Left hindlimb (tissue), 1 donor: ENCODE data around the gene DET1.
"Not testable (repeated sequence)": the region's sequence is repeated elsewhere in the genome, so short reads cannot be mapped to it uniquely, and the experiment has no call there.

Experiments used
- DNase-seq: peaks from one replicate; pipeline ENCODE4 v3.0.0-alpha.2; 2018

Gene DET1

DNA sequence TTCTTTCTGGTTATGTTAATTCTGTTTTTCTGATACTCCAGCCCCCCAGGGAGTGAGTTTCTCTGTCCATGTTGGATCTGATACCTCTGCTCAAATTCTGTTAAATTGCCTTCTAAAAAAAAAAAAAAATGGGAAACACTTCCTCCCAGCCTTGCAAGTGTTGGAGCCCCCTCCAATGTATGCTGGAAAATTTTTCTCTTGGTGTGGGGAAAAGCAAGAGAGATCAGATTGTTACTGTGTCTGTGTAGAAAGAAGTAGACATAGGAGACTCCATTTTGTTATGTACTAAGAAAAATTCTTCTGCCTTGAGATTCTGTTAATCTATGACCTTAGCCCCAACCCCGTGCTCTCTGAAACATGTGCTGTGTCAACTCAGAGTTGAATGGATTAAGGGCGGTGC, 6.1 kb downstream of the DET1 start:
- not testable (repeated sequence) for DNase-seq

DNA sequence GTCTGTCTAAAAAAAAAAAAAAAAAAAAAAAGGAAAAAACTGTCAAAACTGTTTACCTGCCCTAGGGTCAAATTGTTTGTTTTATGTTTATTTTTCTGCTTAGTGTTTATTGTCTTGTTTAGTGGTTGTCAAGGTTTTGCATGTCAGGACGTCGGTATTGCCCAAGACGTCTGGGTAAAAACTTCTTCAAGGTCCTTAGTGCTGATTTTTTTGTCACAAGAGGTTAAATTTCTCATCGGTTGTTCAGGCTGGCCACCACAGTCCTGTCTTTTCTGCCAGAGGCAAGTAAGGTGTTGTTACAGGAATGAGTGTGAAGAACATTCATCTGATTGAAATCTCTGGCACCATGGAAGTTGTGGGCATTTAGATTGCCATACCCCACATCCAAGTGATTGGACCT, 7.0 kb downstream of the DET1 start:
- DNase-seq = no peak

DNA sequence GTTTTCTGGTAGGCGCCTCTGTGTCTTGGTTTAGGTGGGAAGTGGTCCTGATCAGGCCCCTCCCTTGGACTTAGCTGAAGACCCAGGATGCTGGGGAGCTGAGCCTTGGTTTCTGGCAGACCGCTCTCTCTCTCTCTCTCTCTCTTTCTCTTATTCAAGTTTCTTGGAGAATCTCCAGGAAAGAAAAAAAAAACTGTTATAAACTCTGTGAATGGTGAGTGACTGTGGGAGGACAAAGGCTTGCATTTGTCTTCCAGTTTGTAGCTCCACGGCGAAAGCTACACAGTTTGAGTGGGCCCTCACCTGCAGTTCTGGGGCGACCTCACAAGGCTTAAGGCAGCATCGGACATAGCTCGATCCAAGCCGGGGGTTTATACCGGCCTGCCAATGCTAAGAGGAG, 7.5 kb downstream of the DET1 start:
- DNase-seq = no peak

DNA sequence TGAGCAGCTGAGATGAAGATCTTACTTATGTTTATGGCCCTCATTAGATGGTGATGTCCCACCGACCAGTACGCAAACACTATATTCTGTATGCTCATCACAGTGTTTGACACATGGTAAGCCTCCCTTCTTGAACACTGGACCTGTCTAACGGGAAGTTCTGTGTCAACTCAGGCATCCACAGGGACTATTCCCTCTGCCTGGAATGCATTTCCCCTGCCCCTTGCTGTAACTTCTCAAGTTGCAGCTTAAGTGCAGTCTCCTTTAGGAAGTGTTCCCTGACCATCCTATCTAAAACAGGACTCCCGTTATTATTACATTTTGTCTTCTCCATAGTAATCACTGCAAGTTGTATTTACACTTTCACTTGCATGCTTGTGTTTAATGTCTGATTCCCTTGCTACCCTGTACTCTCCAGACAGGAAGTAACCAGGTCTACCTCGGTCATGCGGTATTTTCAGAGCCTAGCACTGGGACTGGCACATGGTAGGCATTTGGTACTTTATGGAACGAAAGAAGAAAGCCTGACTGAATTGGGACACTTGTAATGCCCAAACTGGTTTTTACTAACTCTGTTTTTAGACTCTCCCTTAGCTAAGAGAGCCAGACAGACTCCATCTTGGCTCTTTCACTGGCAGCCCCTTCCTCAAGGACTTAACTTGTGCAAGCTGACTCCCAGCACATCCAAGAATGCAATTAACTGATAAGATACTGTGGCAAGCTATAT, 8.7 kb downstream of the DET1 start:
- DNase-seq = no peak

DNA sequence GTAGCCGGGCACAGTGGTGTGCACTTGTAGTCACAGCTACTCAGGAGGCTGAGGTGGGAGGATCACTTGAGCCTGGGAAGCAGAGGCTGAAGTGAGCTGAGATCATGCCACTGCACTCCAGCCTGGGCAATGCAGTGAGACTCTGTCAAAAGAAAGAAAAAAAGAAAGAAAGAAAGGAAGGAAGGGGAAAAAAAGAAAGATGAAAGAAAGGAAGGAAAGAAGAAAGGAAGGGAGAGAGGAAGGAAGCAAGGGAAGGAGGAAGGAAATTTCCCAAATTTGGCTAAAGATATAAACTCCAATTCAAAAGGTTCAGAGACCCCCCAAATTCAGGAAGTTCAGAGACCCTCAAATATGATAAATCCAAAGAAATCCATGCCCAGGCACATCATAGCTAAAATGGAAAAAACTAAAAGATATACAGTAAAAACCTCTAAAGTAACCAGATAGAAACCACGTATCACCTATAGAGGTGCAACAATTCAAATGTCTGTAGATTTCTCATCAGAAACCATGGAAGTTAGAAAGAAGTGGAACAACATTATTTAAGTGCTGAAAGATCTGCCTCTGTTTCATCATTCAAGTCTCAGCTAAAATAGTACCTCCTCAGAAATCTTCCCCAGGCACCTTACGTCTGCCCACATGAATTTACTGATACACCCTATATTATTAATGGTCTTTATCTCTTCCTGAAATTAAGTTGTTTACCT, 10.7 kb downstream of the DET1 start:
- DNase-seq = no peak

DNA sequence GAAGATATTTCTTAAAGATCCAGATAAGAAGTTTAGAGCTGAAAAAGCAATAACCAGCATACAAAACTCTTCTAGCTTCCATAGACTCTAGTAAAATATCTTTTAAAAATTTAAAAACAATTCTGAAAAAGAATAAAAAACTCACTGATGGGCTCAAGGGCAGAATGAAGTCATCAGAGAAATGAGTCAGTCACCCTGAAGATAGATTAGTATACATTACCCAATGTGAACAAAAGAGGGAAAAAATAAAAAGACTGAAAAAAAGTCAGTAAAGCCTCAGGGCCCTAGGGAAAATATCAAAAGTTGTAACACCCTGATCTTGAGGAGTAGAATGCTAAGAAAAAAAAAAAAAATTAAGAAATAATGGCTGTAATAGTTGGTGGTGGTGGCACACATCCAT, 11.4 kb downstream of the DET1 start:
- no peak for DNase-seq

DNA sequence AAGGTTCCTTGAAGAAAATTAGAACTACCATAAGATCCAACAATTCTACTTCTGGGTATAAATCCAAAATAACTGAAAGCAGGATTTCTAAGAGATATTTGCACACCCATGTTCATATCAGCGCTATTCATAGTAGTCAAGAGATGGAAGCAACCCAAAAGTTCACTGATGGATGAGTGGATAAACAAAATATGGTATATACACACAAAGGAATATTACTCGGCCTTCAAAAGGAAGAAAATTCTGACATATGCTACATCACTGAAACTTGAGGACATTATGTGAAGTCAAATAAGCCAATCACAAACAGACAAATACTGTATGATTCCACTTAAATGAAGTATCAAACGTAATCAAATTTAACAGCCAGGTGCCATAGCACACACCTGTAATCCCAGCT, 13.1 kb downstream of the DET1 start:
- DNase-seq = no peak

DNA sequence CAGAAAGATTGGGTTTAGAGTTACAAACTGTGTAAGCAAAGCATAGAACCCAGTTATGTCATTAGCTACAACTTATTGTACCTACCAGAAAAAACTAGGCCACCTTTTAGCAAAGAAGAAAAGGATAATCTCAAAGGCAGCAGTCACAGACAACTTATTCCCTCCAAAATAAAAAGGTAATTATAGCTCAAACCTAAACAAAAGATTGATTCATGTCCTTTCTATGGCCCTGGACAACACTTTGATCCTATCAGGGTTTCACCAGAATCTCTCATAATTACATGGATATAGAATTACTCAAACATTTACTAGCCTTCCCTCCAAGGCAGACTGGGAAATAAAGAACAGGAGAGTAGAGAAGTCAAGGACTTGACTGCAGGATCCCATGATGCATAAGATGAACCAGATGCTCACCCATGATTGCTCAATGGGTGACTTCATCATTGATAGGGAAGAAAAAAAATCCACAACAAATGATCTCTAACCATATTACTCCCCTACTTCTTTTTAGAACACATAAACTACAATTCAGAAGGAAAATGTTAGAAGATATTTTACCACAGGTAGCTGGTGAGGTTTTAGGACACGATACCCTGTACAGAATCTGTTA, 17.4 kb downstream of the DET1 start:
- no peak for DNase-seq

DNA sequence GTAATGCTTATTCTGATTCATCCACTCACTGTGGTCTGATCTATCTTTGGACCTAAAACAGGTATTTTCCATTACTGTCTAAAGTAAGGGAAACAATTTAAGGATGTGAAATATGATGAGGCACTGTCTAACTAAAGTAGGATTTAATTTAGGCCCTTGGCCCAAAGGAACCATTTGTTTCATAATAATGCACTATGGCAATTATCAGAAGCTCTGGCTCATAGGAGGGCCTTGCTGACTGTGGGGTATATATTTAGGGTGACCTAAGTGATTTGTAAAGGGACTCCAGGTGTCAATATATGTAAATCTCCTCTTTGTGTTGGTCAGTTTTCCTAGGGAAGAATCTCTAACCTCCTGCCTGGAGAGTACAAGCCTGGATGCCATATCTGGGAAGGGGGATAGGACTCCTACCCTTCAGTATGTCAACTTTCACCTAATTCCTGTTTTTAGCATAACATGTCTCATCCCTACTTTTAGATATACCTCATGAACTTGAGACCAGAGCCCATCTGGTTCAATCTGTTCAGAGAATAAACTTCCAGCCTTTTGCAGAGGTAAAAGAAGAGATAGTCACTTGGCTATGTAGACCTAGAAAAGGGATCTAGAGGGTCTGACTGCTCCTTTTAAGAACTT, 20.1 kb downstream of the DET1 start:
- DNase-seq = no peak

DNA sequence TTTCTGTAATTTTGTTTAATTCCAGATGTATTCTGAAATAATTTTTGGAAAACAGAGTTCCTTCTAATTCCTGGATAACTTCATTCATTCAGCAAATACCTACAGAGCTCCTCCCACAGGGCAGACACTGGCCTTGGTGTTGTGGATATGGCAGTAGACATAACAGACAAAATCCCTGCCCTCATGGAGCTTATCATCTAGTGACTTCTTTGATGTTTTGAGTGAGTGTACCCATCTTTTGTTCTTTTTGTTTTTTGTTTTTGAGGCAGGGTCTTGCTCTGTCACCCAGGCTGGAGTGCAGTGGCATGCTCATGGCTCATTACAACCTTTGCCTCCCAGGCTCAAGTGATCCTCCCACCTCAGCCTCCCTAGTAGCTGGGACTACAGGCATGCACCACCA, 21.1 kb downstream of the DET1 start:
- DNase-seq = no peak

DNA sequence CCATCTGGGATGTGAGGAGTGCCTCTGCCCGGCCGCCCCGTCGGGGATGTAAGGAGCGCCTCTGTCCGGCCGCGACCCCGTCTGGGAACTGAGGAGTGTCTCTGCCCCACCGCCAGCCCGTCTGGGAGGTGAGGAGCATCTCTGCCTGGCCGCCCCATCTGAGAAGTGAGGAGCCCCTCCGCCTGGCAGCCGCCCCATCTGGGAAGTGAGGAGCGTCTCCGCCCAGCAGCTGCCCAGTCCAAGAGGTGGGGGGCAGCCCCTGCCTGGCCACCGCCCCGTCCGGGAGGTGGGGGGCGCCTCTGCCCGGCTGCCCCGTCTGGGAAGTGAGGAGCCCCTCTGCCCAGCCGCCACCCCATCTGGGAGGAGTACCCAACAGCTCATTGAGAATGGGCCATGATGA, 22.4 kb downstream of the DET1 start:
- DNase-seq = not testable (repeated sequence)

DNA sequence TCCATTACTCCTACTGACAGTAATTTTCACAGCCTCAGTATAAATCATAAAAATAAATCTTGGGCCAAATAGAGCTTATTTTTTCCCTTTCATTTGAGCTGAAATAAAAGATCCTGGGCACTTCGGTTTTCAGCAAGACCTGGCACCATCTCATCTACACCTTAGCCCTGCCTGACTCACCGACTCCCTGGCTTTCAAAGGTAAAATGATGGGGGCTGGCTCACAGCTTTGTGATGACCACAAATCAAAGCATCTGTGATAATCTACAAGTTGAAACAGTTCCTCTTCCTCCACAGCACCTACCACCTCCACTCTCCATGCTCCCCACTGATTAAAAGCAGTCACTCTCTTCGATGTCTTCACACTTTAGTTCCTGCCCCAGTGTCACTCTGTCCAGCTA, 27.6 kb downstream of the DET1 start:
- no peak for DNase-seq

DNA sequence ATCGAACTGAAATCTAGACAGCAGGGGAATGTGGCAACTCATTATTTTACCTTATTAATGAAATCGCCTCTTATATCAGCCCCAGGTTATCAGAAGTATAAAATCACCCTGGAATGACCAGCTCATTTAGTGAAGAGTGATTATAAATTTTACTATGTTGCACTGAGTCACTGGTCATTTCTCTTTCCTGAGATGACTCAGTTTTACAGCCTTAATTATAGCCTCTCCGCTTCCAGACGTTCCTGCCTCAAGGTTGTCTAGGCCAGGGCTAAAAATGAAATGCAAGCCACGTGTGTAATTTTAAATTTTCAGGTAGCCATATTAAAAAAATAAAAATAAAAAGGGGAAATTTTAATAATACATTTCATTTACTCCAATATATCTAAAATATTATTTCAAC, 33.3 kb downstream of the DET1 start:
- DNase-seq = no peak

DNA sequence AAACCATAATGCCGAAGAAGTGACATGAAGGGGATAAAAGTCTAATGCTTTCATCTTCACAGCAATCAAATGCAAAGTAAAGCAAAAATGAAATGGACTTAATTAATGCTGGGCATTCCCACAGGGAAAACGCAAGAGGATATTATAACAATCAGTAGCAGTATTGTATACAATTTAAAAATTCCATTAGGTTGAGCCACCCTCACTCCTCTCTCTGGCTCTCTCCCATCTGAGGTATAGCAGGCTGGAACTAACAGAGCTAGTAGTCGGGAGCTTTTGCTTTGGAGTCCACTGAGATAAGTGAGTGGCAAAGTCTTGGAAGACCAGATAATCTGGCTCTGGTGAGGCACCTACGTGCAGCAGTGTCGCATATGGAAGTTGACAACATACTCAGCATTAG, 33.9 kb downstream of the DET1 start:
- no peak for DNase-seq

DNA sequence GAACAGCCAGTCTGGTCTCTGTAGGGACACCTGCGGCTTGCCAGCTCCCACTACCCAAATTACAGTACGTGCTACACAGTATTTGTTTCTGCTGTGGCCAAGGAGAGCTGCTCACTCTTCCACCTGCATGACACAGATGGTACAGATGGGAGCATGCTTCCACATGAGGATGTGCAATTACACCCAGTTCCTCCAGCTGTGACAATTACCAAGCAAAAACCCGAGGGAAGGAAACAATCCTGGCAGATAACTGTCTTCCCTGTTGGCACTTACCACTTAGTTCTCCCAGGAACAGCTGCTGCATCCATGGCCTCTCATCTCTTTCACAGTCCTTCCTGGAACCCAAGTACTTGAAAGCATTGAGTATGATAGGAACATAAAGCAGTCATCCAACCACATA, 34.4 kb downstream of the DET1 start:
- no peak for DNase-seq

DNA sequence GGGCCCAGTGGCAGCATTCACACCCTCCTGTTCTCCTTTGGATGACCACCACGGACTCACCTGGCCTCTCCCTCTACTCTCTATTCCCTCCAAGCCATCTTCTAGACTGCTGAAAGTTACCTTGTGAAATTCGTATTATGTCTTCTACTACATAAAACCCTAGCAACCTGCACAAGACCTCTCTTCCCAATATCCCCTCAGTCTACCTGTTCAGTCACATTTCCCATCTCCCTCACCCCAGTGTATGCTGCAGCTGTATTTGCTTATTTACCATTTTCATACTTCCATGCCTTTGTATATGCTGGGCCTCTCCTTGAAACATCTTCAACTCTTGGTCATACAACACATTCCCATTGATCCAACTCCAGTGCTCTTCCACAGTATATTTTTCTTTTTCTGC, 35.3 kb downstream of the DET1 start:
- no peak for DNase-seq

DNA sequence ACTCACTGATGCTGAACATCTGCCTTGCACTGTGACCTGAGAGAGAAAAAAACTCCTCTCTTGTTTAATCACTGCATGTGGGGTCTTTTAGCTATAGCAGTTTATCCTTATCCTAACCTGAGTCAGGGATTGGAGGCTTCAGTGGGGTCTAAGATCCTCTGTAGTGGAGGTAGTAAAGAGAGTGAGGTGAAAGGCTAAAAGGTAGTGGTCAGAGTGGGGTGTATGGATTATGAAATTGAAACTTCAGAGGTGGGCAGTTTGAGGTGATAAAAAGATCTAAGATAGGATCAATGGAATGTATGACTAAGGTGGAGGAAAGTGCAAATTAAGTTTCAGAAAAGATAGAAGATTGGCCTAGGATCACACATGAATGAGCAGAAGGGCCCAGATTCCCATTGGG, 36.5 kb downstream of the DET1 start:
- DNase-seq = no peak

DNA sequence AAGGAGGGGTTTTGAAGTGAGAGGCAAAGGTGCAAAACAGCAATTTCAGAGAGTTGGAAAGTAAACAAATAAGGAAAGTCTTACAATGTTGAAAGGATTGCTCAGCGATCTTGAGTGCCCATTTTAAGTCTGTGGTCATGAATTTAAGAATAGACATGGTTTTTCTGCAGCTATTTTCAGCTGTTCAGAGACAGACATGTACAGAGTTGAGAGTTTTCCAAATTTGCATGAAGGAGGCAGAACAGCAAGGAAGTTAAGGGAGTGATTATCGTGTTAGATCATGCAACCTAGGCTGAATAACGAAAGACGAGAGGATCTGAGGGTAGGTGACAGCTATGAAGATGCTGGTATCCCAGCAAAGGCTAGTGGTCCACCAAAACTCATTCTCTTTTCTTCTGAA, 37.2 kb downstream of the DET1 start:
- no peak for DNase-seq

DNA sequence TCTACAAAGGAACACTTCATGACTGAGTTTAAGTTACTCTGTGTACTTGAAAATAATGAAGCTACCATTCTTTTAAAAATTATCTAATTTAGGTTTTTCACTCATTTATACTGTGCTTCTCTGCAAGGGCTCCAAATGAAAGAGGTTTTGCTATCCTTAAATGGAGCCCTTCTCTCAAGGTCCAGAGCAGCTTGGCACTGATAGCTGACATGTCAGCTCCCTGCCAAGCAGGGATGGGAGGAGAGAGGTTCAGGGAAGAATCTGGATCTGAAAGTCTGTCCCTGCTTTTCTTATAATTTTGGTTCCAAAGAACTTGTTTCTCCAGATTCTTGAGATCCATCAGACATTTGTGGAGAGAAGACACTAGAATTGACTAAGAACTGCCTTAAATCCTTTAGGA, 39.9 kb downstream of the DET1 start:
- DNase-seq = no peak

DNA sequence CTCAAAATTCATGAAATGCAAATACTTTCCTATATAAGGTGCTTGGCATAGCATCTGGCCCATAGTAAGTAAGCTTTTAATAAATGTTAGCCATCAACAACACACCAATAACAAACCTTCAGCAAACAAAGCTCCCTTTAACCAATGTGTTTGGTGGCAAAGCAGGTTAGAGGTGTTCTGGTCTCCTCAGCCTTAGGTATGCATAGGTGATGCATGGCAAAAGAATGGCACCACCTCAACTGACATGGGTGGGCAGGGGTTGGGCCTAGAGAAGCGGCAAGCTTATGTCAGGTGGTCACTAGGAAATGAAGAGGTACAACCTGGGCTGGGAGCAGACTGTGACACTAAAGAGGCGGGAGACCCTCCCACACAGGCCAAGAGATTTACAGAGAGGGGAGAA, 40.8 kb downstream of the DET1 start:
- no peak for DNase-seq

DNA sequence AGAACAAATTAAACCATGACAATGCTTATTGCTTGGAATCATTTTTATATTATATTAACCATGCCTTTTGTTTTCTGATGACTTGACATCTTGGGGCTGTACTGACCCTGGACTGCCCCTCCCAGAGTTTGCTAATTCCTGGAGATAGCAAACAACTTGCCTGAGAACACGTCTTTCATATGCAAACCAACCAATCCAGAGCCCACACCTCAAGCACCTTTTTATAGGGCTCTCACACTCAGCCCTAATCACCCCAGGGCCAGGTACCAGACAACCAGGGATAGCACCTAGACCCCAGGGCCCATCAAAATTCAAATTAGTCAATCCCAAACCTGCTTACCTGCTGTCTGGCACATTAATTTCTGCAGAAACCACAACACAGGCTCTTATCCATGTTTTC, 42.0 kb downstream of the DET1 start:
- DNase-seq = no peak

DNA sequence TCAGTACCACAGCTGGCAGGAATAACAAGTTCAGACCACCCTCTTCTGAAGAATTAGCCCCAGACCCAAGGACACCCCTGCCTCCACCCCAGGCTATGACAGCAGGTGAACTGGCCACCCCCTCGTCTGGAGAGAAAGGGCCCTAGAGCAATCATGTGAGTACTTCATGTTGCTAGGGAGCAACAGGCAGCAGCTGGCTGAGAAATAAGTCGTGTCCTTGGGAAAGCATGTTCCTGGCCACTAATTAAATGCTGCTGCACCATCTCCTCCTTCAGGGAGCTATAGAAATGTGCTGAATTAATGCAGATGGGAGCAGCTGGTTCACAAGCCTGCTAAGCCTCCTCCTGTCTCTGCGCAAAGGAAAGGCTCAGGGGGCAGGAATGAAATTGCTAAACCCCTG, 47.5 kb downstream of the DET1 start:
- no peak for DNase-seq

DNA sequence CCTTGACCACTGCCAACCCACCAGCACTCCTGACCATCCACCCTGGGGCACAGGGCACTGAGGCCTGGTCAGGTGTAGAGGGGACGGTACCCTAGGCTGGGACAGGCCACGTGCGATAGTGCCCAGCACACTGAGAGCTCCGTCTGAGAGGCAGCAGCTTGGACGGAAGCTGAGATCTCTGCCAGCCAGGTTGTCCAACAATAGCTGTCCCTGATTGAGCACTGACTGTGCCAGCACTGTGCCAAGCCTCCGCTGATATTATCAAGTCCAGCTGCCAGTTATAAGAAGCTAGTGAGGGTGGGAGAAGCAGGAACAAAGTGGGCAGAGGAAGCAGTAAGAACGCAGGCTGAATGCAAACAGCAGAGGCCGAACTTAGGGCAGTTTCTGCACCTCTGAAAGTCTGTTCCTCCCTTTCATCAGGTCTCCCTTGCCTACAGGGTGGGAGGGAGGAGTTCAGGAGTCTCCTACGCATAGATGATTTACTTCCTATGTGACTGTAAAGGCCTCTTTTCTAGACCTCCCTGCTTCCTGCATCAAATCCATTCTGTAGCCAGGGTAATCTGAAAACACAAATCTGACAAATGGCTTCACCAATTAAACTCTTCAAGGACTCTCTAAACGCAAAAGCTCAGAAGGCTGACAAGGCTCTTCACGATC, 49.2 kb downstream of the DET1 start:
- DNase-seq = no peak

DNA sequence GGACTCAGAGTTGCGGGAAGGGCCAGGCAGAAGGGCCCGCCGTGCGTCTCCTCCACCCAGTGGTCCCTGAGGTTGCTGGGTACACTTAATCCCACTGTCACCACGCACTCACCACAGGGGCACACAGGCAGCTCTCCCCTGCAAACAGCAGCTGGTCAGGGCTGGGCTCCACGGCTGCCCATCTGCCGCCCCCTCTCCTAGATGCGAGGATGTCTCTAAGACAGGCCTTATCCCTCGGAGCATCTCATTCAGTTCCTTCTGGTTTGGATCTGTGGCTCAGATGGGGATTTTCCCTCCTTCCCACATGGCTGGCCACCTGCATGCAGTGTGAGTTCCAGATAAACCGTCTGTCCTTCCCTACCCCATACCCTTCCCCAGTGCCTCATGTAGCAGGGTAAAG, 52.6 kb downstream of the DET1 start:
- DNase-seq = no peak
